Activated CD8-positive, alpha-beta T cell treated with anti-CD3 and anti-CD28 coated beads, Interleukin-2, amount 10 ng/mL, durations not matched to agents 7 days and 5 days (primary cell): Measurements from ENCODE around the gene GABBR1. TPM values are rescaled to one million over a fixed set of nuclear protein-coding genes. Genes with fewer than 3 reads are reported as not detected.

Source experiments
- ATAC-seq: fragments of 150-1000 bp; cut with Tn5 transposase; one replicate; pipeline ENCODE4 v1.10.0; 2021; ENCODE audit warnings: moderate library complexity
- CTCF ChIA-PET: fragments of 350-600 bp; sonication (Branson Sonifier 250); formaldehyde crosslinking; loops from one replicate; lab custom pipeline; 2021; ENCODE audit warnings: antibody characterized with exemption; lab: Charles Lee
- POLR2A ChIA-PET: fragments of 350-600 bp; sonication (Branson Sonifier 250); formaldehyde crosslinking; loops from one replicate; lab custom pipeline; 2021; ENCODE audit warnings: antibody characterized with exemption; lab: Charles Lee
- DNase-seq: peaks from one replicate; pipeline ENCODE4 v3.0.0-alpha.2; 2020
- H3K27ac Mint-ChIP-seq: one replicate; pipeline ENCODE4 v1.8.0; 2021; ENCODE audit warnings: mild to moderate bottlenecking, mixed read lengths
- H3K27me3 Mint-ChIP-seq: one replicate; pipeline ENCODE4 v1.8.0; 2021; ENCODE audit warnings: low read depth, mixed read lengths
- H3K36me3 Mint-ChIP-seq: one replicate; pipeline ENCODE4 v1.8.0; 2021; ENCODE audit warnings: low read depth, mixed read lengths
- H3K4me1 Mint-ChIP-seq: one replicate; pipeline ENCODE4 v1.8.0; 2021; ENCODE audit warnings: low read depth, mixed read lengths
- H3K4me3 Mint-ChIP-seq: one replicate; pipeline ENCODE4 v1.8.0; 2021; ENCODE audit warnings: mild to moderate bottlenecking, mixed read lengths
- H3K9me3 Mint-ChIP-seq: one replicate; pipeline ENCODE4 v1.8.0; 2022; ENCODE audit warnings: mixed read lengths; ENCODE audit not compliant: insufficient read depth
- total RNA-seq, 2 experiments: library from RNA; stranded (reverse); gene quantifications; one replicate each; pipeline ENCODE4 v1.2.3, GENCODE V29; 2021

The GABBR1 gene
- total RNA-seq, 2 experiments from 2014 or later: 3.2 to 3.7 TPM

DNA sequence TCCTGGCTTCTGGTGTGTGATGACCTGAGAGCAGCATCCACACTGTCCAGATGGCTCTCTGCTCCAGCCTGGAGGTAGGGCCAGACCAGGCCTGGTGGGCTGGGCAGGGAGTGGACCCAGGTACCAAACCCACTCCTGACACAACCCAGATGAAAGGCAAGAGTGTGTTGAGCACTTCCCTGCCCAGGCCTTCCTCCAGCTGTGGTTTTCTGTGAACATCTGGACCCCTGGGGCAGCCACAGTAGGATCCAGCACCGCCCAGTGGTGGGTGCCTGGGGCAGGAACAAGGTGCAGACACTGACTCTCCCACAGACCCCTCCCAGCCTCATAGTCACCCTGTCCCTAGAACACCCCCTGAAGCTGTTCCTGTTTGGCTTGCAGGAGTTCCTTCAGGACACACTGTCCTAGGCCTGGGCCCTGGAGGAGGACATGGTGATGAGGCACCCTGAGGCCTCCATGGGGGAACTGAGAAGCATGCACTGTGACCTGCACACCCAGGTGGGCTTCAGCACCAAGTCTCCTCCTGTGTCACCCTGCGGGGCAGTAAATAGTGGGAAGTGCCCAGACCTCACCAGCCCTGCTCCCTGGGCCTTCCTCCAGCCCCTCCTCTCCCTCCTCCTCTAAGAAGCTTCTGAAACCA, 102.2 kb downstream of the GABBR1 start:
- no peak for ATAC-seq
- H3K27me3 Mint-ChIP-seq: peaks cover 6% of the 10 kb centered on the region
- ChIA-PET CTCF (no interaction called here), POLR2A (no interaction called here)
- DNase-seq: peak; percentile 16
- H3K9me3 Mint-ChIP-seq: no peaks in the 10 kb centered on the region
- H3K4me3 Mint-ChIP-seq: no peak overlapping the region
- H3K27ac Mint-ChIP-seq: no peak overlapping the region
- no peaks in the 10 kb centered on the region for H3K36me3 Mint-ChIP-seq
- no peaks in the 10 kb centered on the region for H3K4me1 Mint-ChIP-seq

DNA sequence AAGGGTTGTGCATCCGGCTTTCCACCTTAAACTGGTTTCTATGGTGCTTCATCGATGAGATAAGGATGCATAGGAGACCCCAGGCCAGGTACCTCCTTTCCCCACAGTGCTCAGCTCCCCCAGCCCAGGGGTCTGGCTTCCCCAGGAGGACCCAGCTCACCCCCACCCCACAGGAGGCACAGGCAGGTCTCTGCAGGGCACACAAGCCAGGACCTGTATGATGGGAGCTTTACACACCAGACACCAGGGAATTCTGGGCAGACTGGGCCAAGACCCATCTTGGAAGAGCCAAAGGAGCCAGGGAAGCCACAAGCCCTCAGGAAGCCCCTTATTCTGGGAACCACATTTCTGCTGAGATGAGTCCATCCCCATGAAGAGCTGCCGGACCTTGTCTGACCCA, 103.0 kb downstream of the GABBR1 start:
- ATAC-seq (no peak), DNase-seq (no peak)
- H3K9me3 Mint-ChIP-seq: no peaks in the 10 kb centered on the region
- H3K27ac Mint-ChIP-seq: no peak overlapping the region
- ChIA-PET POLR2A (no interaction called here), CTCF (no interaction called here)
- no peak overlapping the region for H3K4me3 Mint-ChIP-seq
- no peaks in the 10 kb centered on the region for H3K36me3 Mint-ChIP-seq
- H3K27me3 Mint-ChIP-seq: peaks cover 14% of the 10 kb centered on the region
- no peaks in the 10 kb centered on the region for H3K4me1 Mint-ChIP-seq

DNA sequence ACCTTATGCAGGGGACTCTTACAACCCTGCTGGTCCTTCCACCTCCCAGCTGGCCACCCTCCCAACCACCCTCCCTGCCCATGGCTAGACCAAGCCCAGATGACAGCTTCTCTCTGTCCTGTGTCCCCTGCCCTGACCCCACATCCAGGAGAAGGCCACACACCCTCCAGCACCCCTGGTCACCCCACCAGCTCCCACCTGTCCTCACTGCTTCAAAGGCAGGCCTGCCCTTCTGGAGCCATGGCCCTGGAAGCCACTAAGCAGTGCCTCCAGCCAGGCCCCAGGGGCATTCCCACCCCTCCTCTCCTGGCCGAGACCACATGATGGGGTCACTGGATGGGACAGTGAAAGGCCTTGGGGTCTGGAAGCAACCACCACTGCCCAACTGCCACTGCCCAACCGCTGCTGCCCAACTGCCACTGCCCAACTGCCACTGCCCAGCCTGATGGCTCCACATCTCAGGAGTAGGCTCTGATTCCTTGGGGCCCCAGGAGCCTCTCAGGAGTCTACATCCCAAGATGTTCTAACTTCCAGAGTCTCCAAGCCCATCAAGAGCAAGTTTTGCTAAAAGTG, 103.9 kb downstream of the GABBR1 start:
- Mint-ChIP-seq H3K4me1 (no peaks in the 10 kb centered on the region), H3K27me3 (peaks cover 19% of the 10 kb centered on the region), H3K27ac (no peak overlapping the region), H3K4me3 (no peak overlapping the region), H3K9me3 (no peaks in the 10 kb centered on the region), H3K36me3 (no peaks in the 10 kb centered on the region)
- CTCF ChIA-PET: no interaction called here
- no peak for ATAC-seq
- no peak for DNase-seq
- POLR2A ChIA-PET: no interaction called here

GRCh38 chr6:29528300-29528931, 104.6 kb downstream of the GABBR1 start:
- Mint-ChIP-seq H3K36me3 (no peaks in the 10 kb centered on the region), H3K27me3 (peaks cover 21% of the 10 kb centered on the region), H3K9me3 (no peaks in the 10 kb centered on the region), H3K4me1 (no peaks in the 10 kb centered on the region), H3K4me3 (no peak overlapping the region), H3K27ac (no peak overlapping the region)
- DNase-seq: no peak
- ChIA-PET POLR2A (no interaction called here), CTCF (no interaction called here)
- no peak for ATAC-seq

DNA sequence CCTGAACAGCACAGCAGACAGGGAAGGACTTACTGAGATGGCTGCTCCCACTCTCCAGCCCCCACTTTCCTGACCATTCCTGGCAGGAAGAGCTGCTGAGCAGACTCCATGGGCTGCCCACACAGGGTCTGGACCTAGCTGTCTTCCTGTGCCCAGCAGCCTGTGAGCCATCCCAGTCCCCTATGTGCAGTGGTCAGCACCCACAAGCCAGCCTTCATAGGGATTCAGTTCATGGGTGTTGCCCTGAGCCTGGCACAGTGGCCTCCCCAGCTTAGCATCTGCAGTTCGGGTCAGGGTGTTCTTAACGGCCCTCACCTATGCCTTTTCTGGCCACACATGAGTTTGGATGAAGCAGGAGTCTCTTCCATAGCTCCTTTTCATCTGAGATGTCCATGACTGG, 105.4 kb downstream of the GABBR1 start:
- H3K4me1 Mint-ChIP-seq: no peaks in the 10 kb centered on the region
- peaks cover 26% of the 10 kb centered on the region for H3K27me3 Mint-ChIP-seq
- DNase-seq (no peak), ATAC-seq (no peak)
- H3K9me3 Mint-ChIP-seq: no peaks in the 10 kb centered on the region
- CTCF ChIA-PET: no interaction called here
- H3K36me3 Mint-ChIP-seq: no peaks in the 10 kb centered on the region
- POLR2A ChIA-PET: no interaction called here
- no peak overlapping the region for H3K27ac Mint-ChIP-seq
- H3K4me3 Mint-ChIP-seq: no peak overlapping the region

GRCh38 chr6:29527126-29527525, 105.9 kb downstream of the GABBR1 start:
- Mint-ChIP-seq H3K9me3 (no peaks in the 10 kb centered on the region), H3K27me3 (peaks cover 28% of the 10 kb centered on the region), H3K4me3 (no peak overlapping the region), H3K36me3 (no peaks in the 10 kb centered on the region), H3K27ac (no peak overlapping the region), H3K4me1 (no peaks in the 10 kb centered on the region)
- ATAC-seq: no peak
- DNase-seq: no peak
- CTCF ChIA-PET: no interaction called here
- POLR2A ChIA-PET: no interaction called here

GRCh38 chr6:29525311-29525639, 107.7 kb downstream of the GABBR1 start:
- Mint-ChIP-seq H3K4me1 (no peaks in the 10 kb centered on the region), H3K9me3 (no peaks in the 10 kb centered on the region), H3K27ac (no peak overlapping the region), H3K36me3 (no peaks in the 10 kb centered on the region), H3K27me3 (peaks cover 33% of the 10 kb centered on the region), H3K4me3 (no peak overlapping the region)
- no peak for DNase-seq
- CTCF ChIA-PET: no interaction called here
- POLR2A ChIA-PET: no interaction called here
- ATAC-seq: no peak

DNA sequence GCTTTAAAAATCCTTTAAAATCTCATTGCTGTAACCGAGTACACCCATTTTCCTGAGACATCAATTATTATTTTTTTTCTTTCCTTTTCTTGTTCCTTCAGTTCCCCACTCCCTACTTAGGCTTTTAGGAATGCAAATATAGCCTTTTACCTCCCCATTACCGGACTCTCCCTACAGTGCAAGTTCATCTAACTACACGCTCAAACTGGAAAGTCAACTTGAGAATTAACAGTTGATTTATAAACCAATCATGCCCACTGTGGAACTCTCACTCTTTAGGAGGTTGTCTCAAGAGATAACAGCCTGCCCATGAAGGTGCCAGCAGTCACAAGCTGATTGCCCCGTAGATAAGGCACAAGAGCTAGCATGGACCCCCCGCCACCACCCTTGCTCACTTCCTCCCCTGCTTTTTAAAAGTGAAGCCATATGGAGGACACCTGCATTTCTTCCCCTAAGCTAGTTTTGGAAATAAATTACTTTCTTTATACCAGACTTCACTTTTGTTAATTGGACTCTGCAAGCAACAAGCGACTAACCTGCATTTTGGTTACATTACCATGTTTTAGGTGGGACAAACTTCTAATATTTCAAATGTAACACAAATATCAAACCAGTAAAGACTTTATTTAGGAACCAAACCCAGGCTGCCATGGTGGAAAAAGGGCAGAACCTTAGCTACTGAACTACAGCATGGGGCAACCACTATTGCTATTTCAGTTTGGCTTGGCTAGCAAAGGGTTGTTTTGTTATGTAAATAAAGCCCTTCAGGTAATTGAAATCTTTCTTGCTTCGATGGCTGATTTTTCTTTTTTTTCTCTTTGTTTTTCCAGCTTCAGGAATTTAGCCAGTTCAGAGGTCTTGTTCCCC, 108.3 kb downstream of the GABBR1 start:
- CTCF ChIA-PET: no interaction called here
- no peaks in the 10 kb centered on the region for H3K4me1 Mint-ChIP-seq
- H3K4me3 Mint-ChIP-seq: no peak overlapping the region

DNA sequence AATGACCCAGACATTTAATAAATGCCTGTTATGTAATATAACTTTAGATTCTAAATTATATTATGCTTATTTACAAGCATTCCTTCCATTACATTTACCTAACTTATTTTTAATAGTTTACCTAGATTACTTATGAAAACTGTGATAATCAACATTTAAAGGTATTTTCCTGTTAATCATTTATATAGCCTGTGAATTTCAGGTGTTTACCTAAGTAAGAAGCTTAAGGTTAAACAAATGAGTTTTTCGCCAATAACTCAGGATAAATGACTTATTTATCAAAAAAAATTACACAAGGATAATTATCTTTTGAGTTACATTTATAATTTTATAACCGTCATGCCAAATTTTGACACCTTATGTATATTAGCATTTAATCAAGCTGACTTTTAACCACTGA, 108.9 kb downstream of the GABBR1 start:
- DNase-seq: no peak
- no peak overlapping the region for H3K27ac Mint-ChIP-seq
- H3K36me3 Mint-ChIP-seq: no peaks in the 10 kb centered on the region
- H3K9me3 Mint-ChIP-seq: no peaks in the 10 kb centered on the region
- no peak for ATAC-seq
- no peaks in the 10 kb centered on the region for H3K4me1 Mint-ChIP-seq
- no peak overlapping the region for H3K4me3 Mint-ChIP-seq
- ChIA-PET POLR2A (no interaction called here), CTCF (no interaction called here)
- H3K27me3 Mint-ChIP-seq: peaks cover 33% of the 10 kb centered on the region

More for the DNA sequence above, 108.3 kb downstream of the GABBR1 start:
- DNase-seq (no peak), ATAC-seq (no peak)
- Mint-ChIP-seq H3K9me3 (no peaks in the 10 kb centered on the region), H3K27ac (no peak overlapping the region), H3K27me3 (peaks cover 33% of the 10 kb centered on the region), H3K36me3 (no peaks in the 10 kb centered on the region)
- POLR2A ChIA-PET: no interaction called here

GRCh38 chr6:29522227-29522626, 110.8 kb downstream of the GABBR1 start:
- H3K9me3 Mint-ChIP-seq: no peaks in the 10 kb centered on the region
- no peak for ATAC-seq
- peaks cover 35% of the 10 kb centered on the region for H3K27me3 Mint-ChIP-seq
- DNase-seq: no peak
- H3K36me3 Mint-ChIP-seq: no peaks in the 10 kb centered on the region
- ChIA-PET CTCF (no interaction called here), POLR2A (no interaction called here)
- no peak overlapping the region for H3K27ac Mint-ChIP-seq
- no peak overlapping the region for H3K4me3 Mint-ChIP-seq
- no peaks in the 10 kb centered on the region for H3K4me1 Mint-ChIP-seq

GRCh38 chr6:29521006-29521680, 111.8 kb downstream of the GABBR1 start:
- ATAC-seq: no peak
- CTCF ChIA-PET: no interaction called here
- Mint-ChIP-seq H3K4me1 (peaks cover 2% of the 10 kb centered on the region), H3K27me3 (peaks cover 33% of the 10 kb centered on the region), H3K4me3 (no peak overlapping the region), H3K27ac (no peak overlapping the region), H3K9me3 (no peaks in the 10 kb centered on the region), H3K36me3 (no peaks in the 10 kb centered on the region)
- DNase-seq: no peak
- POLR2A ChIA-PET: no interaction called here
